Kidney glomerular epithelial cell (primary cell): Measurements from ENCODE around the gene LONP1.

ENCODE experiments used
- DNase-seq: peaks from one replicate; lab custom pipeline; 2025; lab: John Stamatoyannopoulos, UW

LONP1 gene

GRCh38 chr19:5645409-5645808 is 74.5 kb downstream of the LONP1 start:
- no peak for DNase-seq

DNA sequence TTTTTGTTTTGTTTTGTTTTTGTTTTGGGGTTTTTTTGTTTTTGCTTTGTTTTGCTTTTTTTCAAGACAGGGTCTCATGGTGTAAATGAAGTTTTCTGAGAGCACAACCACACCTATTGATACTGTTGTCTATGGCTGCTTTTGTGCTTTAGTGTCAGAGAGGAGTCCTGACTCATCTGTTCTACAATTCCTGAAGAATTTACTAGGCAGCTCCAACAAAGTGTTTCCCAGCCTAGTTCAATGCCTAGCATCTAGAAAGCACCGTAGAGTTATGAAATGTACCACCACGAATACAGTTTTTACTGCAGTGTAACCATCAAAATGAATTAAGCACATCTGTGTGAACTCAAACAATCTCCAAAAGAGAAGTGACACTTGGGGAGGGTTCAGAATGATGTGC is 75.9 kb downstream of the LONP1 start:
- DNase-seq, result no peak

DNA sequence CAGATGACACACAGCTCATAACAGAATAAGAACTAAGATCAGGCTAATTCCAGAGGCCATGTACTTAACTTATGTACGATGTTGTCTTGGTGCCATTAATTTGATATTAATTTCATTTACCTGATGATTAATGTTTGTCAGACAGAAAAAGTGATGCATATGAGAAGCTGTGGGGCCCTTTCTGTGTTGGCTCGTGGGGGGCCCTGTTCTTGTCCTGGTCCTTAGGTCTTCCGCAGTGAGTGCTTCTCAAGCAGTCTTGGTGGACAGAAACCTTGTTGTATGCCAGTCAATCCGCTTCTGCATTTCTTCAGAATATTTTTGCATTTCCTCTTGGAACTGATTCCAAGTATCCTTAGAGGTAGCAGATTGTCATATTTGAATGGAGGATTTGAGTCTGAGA is 76.9 kb downstream of the LONP1 start:
- DNase-seq, result no peak

DNA sequence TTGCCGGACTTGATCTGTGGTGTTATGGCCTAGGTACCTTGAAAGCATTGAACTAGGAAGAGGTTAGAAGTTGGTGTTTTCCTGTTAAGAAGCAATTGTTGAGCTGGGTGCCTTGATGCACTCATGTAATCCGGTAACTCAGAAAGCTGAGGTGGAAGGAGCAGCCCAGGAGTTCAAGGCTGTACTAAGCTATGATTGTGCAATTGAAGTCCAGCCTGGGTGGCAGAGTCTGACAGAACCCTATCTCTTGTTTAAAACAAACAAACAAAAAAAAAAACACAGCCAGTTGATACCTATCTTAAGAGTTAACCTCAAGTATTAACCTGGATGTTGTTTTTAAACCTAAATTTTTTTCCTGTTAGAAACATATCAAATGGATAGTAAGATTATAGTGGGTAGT is 77.7 kb downstream of the LONP1 start:
- DNase-seq, result no peak
